ENCODE results near the gene PDILT. TPM values are rescaled to one million over a fixed set of nuclear protein-coding genes. Genes with fewer than 3 reads are reported as not detected.

The PDILT gene
- total RNA-seq, 4 donors from 2014 or later = not detected

DNA sequence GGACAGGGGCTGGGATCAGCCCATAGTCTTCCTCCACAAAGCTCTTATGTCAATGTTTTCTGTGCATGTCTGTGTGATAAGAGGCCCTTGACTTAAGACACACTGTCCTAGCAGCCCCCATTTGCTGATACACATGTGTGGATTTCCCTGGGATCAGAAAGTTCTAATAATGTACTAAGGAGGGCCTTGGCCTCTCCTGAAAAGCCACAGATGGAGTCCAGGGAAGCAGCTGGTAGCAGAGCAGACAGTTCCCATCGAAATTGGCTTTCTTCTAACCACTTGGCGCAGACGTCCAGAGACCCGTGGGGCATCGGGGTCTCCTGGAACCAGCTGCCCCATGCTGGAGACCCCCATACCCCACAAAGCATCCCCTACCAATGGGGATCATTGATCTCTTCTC, 72.9 kb downstream of the PDILT start:
- ATAC-seq = no peak
- no peaks in the 10 kb centered on the region for H3K4me1 ChIP-seq
- in situ Hi-C loops (cut with MboI; ENCODE audit: low sequenced_read_pairs in 4 of 4) = no loop called here
- intact Hi-C loops (cut with DNase I; ENCODE audit: low total_unique reads) = no loop called here
- no peaks in the 10 kb centered on the region for H3K27me3 ChIP-seq
- no peak overlapping the region for H3K27ac ChIP-seq
- no peaks in the 10 kb centered on the region for H3K9me3 ChIP-seq
- H3K4me3 ChIP-seq = no peak overlapping the region
- H3K36me3 ChIP-seq = no peaks in the 10 kb centered on the region
- no peak for TF ChIP-seq POLR2A (IDR thresholded peaks at IDR 0.05)
- TF ChIP-seq, protein P1, sequence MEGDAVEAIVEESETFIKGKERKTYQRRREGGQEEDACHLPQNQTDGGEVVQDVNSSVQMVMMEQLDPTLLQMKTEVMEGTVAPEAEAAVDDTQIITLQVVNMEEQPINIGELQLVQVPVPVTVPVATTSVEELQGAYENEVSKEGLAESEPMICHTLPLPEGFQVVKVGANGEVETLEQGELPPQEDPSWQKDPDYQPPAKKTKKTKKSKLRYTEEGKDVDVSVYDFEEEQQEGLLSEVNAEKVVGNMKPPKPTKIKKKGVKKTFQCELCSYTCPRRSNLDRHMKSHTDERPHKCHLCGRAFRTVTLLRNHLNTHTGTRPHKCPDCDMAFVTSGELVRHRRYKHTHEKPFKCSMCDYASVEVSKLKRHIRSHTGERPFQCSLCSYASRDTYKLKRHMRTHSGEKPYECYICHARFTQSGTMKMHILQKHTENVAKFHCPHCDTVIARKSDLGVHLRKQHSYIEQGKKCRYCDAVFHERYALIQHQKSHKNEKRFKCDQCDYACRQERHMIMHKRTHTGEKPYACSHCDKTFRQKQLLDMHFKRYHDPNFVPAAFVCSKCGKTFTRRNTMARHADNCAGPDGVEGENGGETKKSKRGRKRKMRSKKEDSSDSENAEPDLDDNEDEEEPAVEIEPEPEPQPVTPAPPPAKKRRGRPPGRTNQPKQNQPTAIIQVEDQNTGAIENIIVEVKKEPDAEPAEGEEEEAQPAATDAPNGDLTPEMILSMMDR (IDR thresholded peaks at IDR 0.05 in 4 of 5, conservative IDR thresholded peaks at IDR 0.05 in 1 of 5) = no peak
- no peak for DNase-seq

DNA sequence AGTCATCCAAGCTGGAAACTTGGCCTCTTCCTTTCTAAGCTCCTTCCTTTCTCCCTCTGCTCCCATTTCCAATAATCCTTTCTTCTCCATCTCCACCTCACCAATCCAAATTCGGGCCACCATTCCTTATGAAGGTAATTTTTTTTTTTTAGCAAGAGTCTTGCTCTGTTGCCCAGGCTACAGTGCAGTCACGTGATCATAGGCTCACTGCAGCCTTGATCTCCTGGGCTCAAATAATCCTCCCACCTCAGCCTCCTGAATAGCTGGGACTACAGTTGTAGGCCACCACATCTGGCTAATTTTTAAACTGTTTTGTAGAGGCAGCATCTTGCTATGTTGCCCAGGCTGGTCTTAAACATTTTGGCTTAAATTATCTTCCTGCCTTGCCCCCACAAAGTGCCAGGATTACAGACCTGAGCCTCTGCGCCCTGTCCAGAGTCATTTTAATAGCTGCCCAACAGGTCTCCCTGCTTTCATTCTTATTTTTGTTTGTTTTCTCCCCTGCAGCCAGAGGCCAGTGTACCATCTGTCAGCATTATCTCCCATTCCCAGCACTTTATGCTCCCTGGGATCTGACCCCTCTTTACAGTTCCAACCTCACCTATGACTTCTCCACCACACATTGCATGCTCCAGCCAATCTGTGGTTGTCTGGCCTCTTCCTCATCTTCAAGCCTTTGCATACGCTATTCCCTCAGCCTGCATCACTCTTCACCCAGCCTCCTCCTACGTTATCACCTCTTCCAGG, 75.0 kb downstream of the PDILT start:
- intact Hi-C loops (cut with DNase I; ENCODE audit: low total_unique reads) = no loop called here
- Histone ChIP-seq H3K9me3 (no peaks in the 10 kb centered on the region), H3K36me3 (no peaks in the 10 kb centered on the region), H3K4me3 (no peak overlapping the region), H3K27me3 (no peaks in the 10 kb centered on the region), H3K27ac (no peak overlapping the region), H3K4me1 (no peaks in the 10 kb centered on the region)
- ATAC-seq (no peak), DNase-seq (no peak)
- in situ Hi-C loops (cut with MboI; ENCODE audit: low sequenced_read_pairs in 4 of 4) = no loop called here
- TF ChIP-seq, protein P1 (IDR thresholded peaks at IDR 0.05 in 4 of 5, conservative IDR thresholded peaks at IDR 0.05 in 1 of 5) = no peak
- no peak for TF ChIP-seq POLR2A (IDR thresholded peaks at IDR 0.05)

DNA sequence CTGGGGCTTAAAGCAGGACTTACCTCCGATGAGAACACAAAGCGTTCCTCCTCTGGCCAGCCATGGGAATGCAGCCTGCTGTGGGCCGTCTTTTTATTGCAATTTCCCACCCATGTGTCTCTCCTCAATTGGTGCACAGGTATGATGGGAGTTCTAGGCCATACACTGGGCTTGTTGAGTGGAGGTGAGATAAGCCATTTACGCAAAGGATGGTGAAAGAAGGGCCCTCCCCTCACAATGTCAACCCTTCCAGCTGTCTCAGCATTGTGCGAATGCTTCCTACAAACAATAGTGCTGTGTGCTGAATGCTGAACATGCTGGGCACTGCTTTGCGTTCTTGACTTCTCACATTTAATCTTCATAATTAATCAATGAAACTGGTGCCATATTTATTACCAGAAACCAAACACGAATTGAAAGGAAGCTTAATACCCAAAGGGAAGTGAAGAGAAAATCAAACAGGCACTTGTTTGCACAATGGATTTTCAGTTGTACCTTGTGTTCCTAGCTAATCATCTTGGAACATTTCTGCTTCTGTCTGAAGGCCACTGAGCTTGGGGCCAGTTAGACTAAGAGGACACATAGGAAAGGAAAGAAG, 77.0 kb downstream of the PDILT start, which contains the start of gene GP2:
TSS of gene GP2 (minus strand) at position 70 of the 598 bp plus-strand sequence. CDS start 1,082 bp downstream, outside the sequence.
- TF ChIP-seq POLR2A (IDR thresholded peaks at IDR 0.05) = no peak
- TF ChIP-seq, protein P1 (IDR thresholded peaks at IDR 0.05 in 4 of 5, conservative IDR thresholded peaks at IDR 0.05 in 1 of 5) = no peak
- no peak within 1 kb of the TSS for H3K4me3 ChIP-seq
- no peak within 1 kb of the TSS for H3K27ac ChIP-seq
- no peaks in the 10 kb centered on the region for H3K9me3 ChIP-seq
- in situ Hi-C loops (cut with MboI; ENCODE audit: low sequenced_read_pairs in 4 of 4) = no loop called here
- intact Hi-C loops (cut with DNase I; ENCODE audit: low total_unique reads) = no loop called here
- H3K36me3 ChIP-seq = no peaks in the 10 kb centered on the region
- no peaks in the 10 kb centered on the region for H3K27me3 ChIP-seq
- no peak for DNase-seq
- H3K4me1 ChIP-seq = no peaks in the 10 kb centered on the region
- no peak for ATAC-seq

DNA sequence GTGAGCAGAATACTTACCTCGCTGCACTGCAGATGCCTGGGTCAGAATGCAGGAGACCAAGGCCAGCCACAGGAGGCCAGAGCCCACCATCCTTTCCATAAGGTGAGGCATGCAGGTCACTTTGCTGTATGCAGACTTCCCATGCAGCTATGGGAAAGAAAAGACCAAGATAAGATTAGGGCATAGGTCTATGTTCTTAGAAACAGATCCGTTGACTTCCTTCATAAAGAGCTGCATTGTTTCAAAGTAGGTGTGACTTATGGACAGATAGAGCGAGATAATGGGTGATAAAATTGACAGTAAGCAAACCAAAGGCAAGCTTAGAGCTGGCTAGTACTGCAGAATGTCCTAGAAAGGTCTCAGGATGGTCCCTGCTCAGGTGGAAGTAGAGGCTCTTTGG, 78.2 kb downstream of the PDILT start:
- no peak overlapping the region for H3K27ac ChIP-seq
- DNase-seq (no peak), ATAC-seq (no peak)
- no peaks in the 10 kb centered on the region for H3K36me3 ChIP-seq
- H3K9me3 ChIP-seq = no peaks in the 10 kb centered on the region
- no peaks in the 10 kb centered on the region for H3K4me1 ChIP-seq
- H3K4me3 ChIP-seq = no peak overlapping the region
- intact Hi-C loops (cut with DNase I; ENCODE audit: low total_unique reads) (no loop called here), in situ Hi-C loops (cut with MboI; ENCODE audit: low sequenced_read_pairs in 4 of 4) (no loop called here)
- no peaks in the 10 kb centered on the region for H3K27me3 ChIP-seq
- no peak for TF ChIP-seq POLR2A (IDR thresholded peaks at IDR 0.05)
- TF ChIP-seq, protein P1 (IDR thresholded peaks at IDR 0.05 in 4 of 5, conservative IDR thresholded peaks at IDR 0.05 in 1 of 5) = no peak

Measured in gastrocnemius medialis (tissue), 4 donors.